Glomerular visceral epithelial cell (primary cell): Measurements from ENCODE around the gene ZNF534.
"Not testable (repeated sequence)": the region's sequence is repeated elsewhere in the genome, so short reads cannot be mapped to it uniquely, and the experiment has no call there.

ENCODE experiments used
- DNase-seq: peaks from one replicate; pipeline ENCODE4 v3.0.0-alpha.2; 2016; ENCODE audit errors: extremely low spot score

Gene ZNF534

DNA sequence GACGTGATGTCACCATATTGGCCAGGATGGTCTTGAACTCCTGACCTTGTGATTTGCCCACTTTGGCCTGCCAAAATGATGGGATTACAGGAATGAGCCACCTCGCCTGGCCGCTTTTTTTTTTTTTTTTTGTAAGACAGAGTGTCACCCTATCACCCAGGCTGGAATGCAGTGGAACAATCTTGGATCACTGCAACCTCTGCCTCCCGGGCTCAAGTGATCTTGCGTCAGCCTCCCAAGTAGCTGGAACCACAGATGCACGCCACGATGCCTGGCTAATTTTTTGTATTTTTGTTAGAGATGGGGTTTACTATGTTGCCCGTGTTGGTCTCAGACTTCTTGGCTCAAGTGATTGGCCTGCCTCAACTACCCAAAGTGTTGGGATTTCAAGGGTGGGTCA lies 69.6 kb downstream of the ZNF534 start:
- no peak for DNase-seq

DNA sequence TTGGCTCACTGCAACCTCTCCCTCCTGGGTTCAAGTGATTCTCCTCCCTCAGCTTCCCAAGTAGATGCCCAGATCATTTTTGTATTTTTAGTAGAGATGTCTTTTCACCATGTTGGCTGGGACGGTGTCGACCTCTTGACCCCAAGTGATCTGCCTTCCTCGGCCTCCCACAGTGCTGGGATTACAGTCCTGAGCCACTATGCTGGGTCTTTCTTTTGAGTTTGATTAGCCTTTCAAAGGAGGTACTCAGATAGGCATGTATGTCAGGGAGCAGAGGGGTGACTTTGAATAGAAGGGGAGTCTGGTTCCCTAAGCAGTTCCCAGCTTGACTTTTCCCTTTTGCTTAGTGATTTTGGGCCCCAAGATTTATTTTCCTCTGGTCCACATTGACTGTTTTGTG lies 71.5 kb downstream of the ZNF534 start:
- not testable (repeated sequence) for DNase-seq

DNA sequence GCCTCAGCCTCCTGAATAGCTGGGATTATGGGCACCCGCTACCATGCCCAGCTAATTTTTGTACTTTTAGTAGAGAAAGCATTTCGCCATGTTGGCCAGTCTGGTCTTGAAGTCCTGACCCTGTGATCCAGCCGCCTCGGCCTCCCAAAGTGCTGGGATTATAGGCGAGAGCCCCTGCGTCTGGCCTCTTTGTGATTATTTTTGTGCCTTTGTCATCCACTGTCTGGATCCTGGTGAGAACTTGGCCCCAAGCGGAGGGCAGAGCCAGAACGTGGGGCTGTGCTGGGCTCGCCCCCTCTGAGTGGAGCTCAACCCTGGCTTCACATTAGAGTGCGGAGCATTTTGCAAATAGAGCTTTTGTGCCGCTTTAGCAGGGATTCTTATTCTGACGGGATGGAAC lies 72.0 kb downstream of the ZNF534 start:
- not testable (repeated sequence) for DNase-seq
